NCI-H1092 (cell line): ENCODE results near the gene WFDC11.
A peak's percentile ranks its signal among the peaks of the same experiment; 100 is the strongest.
"Not testable (repeated sequence)": the region's sequence is repeated elsewhere in the genome, so short reads cannot be mapped to it uniquely, and the experiment has no call there.

ENCODE experiments used
- DNase-seq: peaks from one replicate; lab custom pipeline; 2025; lab: John Stamatoyannopoulos, UW

The WFDC11 gene

GRCh38 chr20:45670139-45670538, at the start of gene WFDC11:
WFDC11 (minus strand) TSS chr20:45670239; CDS start chr20:45650600, 19,639 bp downstream.
- no peak for DNase-seq

GRCh38 chr20:45716141-45716688, 46.2 kb upstream of the WFDC11 start:
- DNase-seq: not testable (repeated sequence)

GRCh38 chr20:45704969-45705637, 35.1 kb upstream of the WFDC11 start, which contains the start of gene WFDC10B:
WFDC10B (minus strand) TSS chr20:45705019; CDS start chr20:45685992, 19,027 bp downstream.
- DNase-seq: peak; percentile 9

- DNase-seq: no peak
These were observed 31.8 kb upstream of the WFDC11 start, which contains the start of gene WFDC13 for GRCh38 chr20:45701873-45702272. WFDC13 (plus strand) TSS chr20:45702038; CDS start chr20:45702124, 86 bp downstream.

- DNase-seq: no peak
These were observed 31.1 kb upstream of the WFDC11 start for GRCh38 chr20:45701104-45701503.

GRCh38 chr20:45695496-45695895, 25.5 kb upstream of the WFDC11 start:
- DNase-seq: no peak

- not testable (repeated sequence) for DNase-seq
These were observed 23.3 kb upstream of the WFDC11 start for GRCh38 chr20:45693346-45693745.

GRCh38 chr20:45685896-45686295, 15.9 kb upstream of the WFDC11 start:
- DNase-seq: no peak

- no peak for DNase-seq
These were observed 9.6 kb upstream of the WFDC11 start for GRCh38 chr20:45679650-45680049.

GRCh38 chr20:45672765-45673164, 2.7 kb upstream of the WFDC11 start:
- DNase-seq: no peak

GRCh38 chr20:45657038-45657437, 13.0 kb downstream of the WFDC11 start:
- not testable (repeated sequence) for DNase-seq

- not testable (repeated sequence) for DNase-seq
These were observed 18.3 kb downstream of the WFDC11 start for GRCh38 chr20:45651726-45652125.

GRCh38 chr20:45649312-45649863, 20.7 kb downstream of the WFDC11 start:
- no peak for DNase-seq

GRCh38 chr20:45647441-45648050, 22.5 kb downstream of the WFDC11 start:
- no peak for DNase-seq

- DNase-seq: no peak
These were observed 23.2 kb downstream of the WFDC11 start for GRCh38 chr20:45646875-45647274.

- DNase-seq: not testable (repeated sequence)
These were observed 24.2 kb downstream of the WFDC11 start for GRCh38 chr20:45645869-45646268.

- not testable (repeated sequence) for DNase-seq
These were observed 29.0 kb downstream of the WFDC11 start for GRCh38 chr20:45641076-45641475.

GRCh38 chr20:45639687-45640086, 30.4 kb downstream of the WFDC11 start:
- DNase-seq: no peak

GRCh38 chr20:45636513-45636912, 33.5 kb downstream of the WFDC11 start:
- DNase-seq: no peak

- no peak for DNase-seq
These were observed 38.9 kb downstream of the WFDC11 start, which contains the start of gene WFDC9 for GRCh38 chr20:45631184-45631583. WFDC9 (minus strand) TSS chr20:45631284; CDS start chr20:45610181, 21,103 bp downstream.

- no peak for DNase-seq
These were observed 39.7 kb downstream of the WFDC11 start for GRCh38 chr20:45630371-45630770.

GRCh38 chr20:45629496-45630100, 40.4 kb downstream of the WFDC11 start, which contains the start of gene WFDC10A:
WFDC10A (plus strand) TSS chr20:45629739; CDS start chr20:45629814, 75 bp downstream.
- DNase-seq: no peak
